ENCODE results near the gene SAYSD1. TPM values are rescaled to one million over a fixed set of nuclear protein-coding genes. Genes with fewer than 3 reads are reported as not detected.

SAYSD1 gene
- total RNA-seq, 1 experiment from 2014 or later: 20.3 TPM

GRCh38 chr6:39078695-39079094 is 36.3 kb downstream of the SAYSD1 start:
- Histone ChIP-seq H3K36me3 (no peaks in the 10 kb centered on the region), H3K4me3 (no peak overlapping the region), H3K4me1 (no peaks in the 10 kb centered on the region), H3K9me3 (replicated peaks) (no peaks in the 10 kb centered on the region), H3K27me3 (peaks cover 11% of the 10 kb centered on the region; the same call in 1 of the 2 replicates), H3K27ac (no peak overlapping the region)
- no peak for DNase-seq

- no peaks in the 10 kb centered on the region for H3K9me3 ChIP-seq (replicated peaks)
- H3K27me3 ChIP-seq: peaks cover 15% of the 10 kb centered on the region; the same call in 1 of the 2 replicates
- no peaks in the 10 kb centered on the region for H3K36me3 ChIP-seq
- H3K27ac ChIP-seq: no peak overlapping the region
- H3K4me1 ChIP-seq: no peaks in the 10 kb centered on the region
- no peak for DNase-seq
- H3K4me3 ChIP-seq: no peak overlapping the region
Observed at GRCh38 chr6:39077882-39078594, 36.9 kb downstream of the SAYSD1 start.

GRCh38 chr6:39076623-39077535 is 38.1 kb downstream of the SAYSD1 start:
- DNase-seq: no peak
- no peaks in the 10 kb centered on the region for H3K9me3 ChIP-seq (replicated peaks)
- no peaks in the 10 kb centered on the region for H3K36me3 ChIP-seq
- peaks cover 19% of the 10 kb centered on the region; the same call in 1 of the 2 replicates for H3K27me3 ChIP-seq
- H3K27ac ChIP-seq: no peak overlapping the region
- no peaks in the 10 kb centered on the region for H3K4me1 ChIP-seq
- H3K4me3 ChIP-seq: no peak overlapping the region

- H3K9me3 ChIP-seq (replicated peaks): no peaks in the 10 kb centered on the region
- peaks cover 19% of the 10 kb centered on the region; the same call in 1 of the 2 replicates for H3K27me3 ChIP-seq
- H3K4me1 ChIP-seq: no peaks in the 10 kb centered on the region
- no peak for DNase-seq
- no peak overlapping the region for H3K27ac ChIP-seq
- no peak overlapping the region for H3K4me3 ChIP-seq
- no peaks in the 10 kb centered on the region for H3K36me3 ChIP-seq
Observed at GRCh38 chr6:39075807-39076622, 39.0 kb downstream of the SAYSD1 start.

GRCh38 chr6:39075010-39075686 is 39.8 kb downstream of the SAYSD1 start:
- Histone ChIP-seq H3K4me1 (no peaks in the 10 kb centered on the region), H3K9me3 (replicated peaks) (no peaks in the 10 kb centered on the region), H3K27ac (no peak overlapping the region), H3K27me3 (peaks cover 19% of the 10 kb centered on the region; the same call in 1 of the 2 replicates), H3K36me3 (no peaks in the 10 kb centered on the region), H3K4me3 (no peak overlapping the region)
- DNase-seq: no peak

GRCh38 chr6:39074486-39074885 is 40.5 kb downstream of the SAYSD1 start:
- Histone ChIP-seq H3K27me3 (peaks cover 19% of the 10 kb centered on the region; the same call in 1 of the 2 replicates), H3K4me3 (no peak overlapping the region), H3K4me1 (no peaks in the 10 kb centered on the region), H3K27ac (no peak overlapping the region), H3K36me3 (no peaks in the 10 kb centered on the region), H3K9me3 (replicated peaks) (no peaks in the 10 kb centered on the region)
- DNase-seq: no peak

GRCh38 chr6:39073471-39074355 is 41.3 kb downstream of the SAYSD1 start:
- H3K4me1 ChIP-seq: no peaks in the 10 kb centered on the region
- H3K27me3 ChIP-seq: peaks cover 19% of the 10 kb centered on the region; the same call in 1 of the 2 replicates
- no peak overlapping the region for H3K27ac ChIP-seq
- H3K4me3 ChIP-seq: no peak overlapping the region
- no peaks in the 10 kb centered on the region for H3K36me3 ChIP-seq
- H3K9me3 ChIP-seq (replicated peaks): no peaks in the 10 kb centered on the region
- DNase-seq: no peak

- Histone ChIP-seq H3K27ac (no peak overlapping the region), H3K36me3 (no peaks in the 10 kb centered on the region), H3K27me3 (peaks cover 19% of the 10 kb centered on the region; the same call in 1 of the 2 replicates), H3K9me3 (replicated peaks) (no peaks in the 10 kb centered on the region), H3K4me1 (no peaks in the 10 kb centered on the region), H3K4me3 (no peak overlapping the region)
- DNase-seq: no peak
Observed at GRCh38 chr6:39072830-39073229, 42.2 kb downstream of the SAYSD1 start.

GRCh38 chr6:39068391-39068790 is 46.6 kb downstream of the SAYSD1 start:
- Histone ChIP-seq H3K4me1 (no peaks in the 10 kb centered on the region), H3K27me3 (peaks cover 19% of the 10 kb centered on the region; the same call in 1 of the 2 replicates), H3K9me3 (replicated peaks) (no peaks in the 10 kb centered on the region), H3K4me3 (no peak overlapping the region), H3K27ac (no peak overlapping the region), H3K36me3 (no peaks in the 10 kb centered on the region)
- DNase-seq: no peak

- DNase-seq: no peak
- H3K27ac ChIP-seq: no peak overlapping the region
- H3K9me3 ChIP-seq (replicated peaks): no peaks in the 10 kb centered on the region
- no peaks in the 10 kb centered on the region for H3K4me1 ChIP-seq
- H3K27me3 ChIP-seq: peaks cover 15% of the 10 kb centered on the region
- H3K36me3 ChIP-seq: no peaks in the 10 kb centered on the region
- H3K4me3 ChIP-seq: no peak overlapping the region
Observed at GRCh38 chr6:39065561-39065960, 49.4 kb downstream of the SAYSD1 start.

- Histone ChIP-seq H3K4me1 (no peaks in the 10 kb centered on the region), H3K27ac (no peak overlapping the region), H3K36me3 (no peaks in the 10 kb centered on the region), H3K27me3 (peaks cover 20% of the 10 kb centered on the region), H3K4me3 (no peak overlapping the region), H3K9me3 (replicated peaks) (no peaks in the 10 kb centered on the region)
- no peak for DNase-seq
Observed at GRCh38 chr6:39063526-39063925, 51.5 kb downstream of the SAYSD1 start.

- DNase-seq: no peak
- Histone ChIP-seq H3K4me3 (no peak overlapping the region), H3K9me3 (replicated peaks) (no peaks in the 10 kb centered on the region), H3K27me3 (peaks cover 20% of the 10 kb centered on the region), H3K36me3 (no peaks in the 10 kb centered on the region), H3K27ac (no peak overlapping the region), H3K4me1 (no peaks in the 10 kb centered on the region)
Observed at GRCh38 chr6:39062014-39062740, 52.8 kb downstream of the SAYSD1 start.

- H3K4me1 ChIP-seq: no peaks in the 10 kb centered on the region
- no peak for DNase-seq
- no peak overlapping the region for H3K4me3 ChIP-seq
- H3K27ac ChIP-seq: no peak overlapping the region
- no peaks in the 10 kb centered on the region for H3K36me3 ChIP-seq
- H3K9me3 ChIP-seq (replicated peaks): no peaks in the 10 kb centered on the region
- peaks cover 19% of the 10 kb centered on the region for H3K27me3 ChIP-seq
Observed at GRCh38 chr6:39061588-39061987, 53.4 kb downstream of the SAYSD1 start.
